SU-DHL-6 (cell line): ENCODE results near the gene TNS3.

Source experiments
- CTCF ChIP-seq: fragments of 200-600 bp; sonication (generic); IDR thresholded peaks from one replicate; pipeline ENCODE4 v1.5.1; 2017; ENCODE audit warnings: antibody characterized with exemption, mild to moderate bottlenecking, low read length, moderate library complexity; ENCODE audit not compliant: insufficient read depth, poor library complexity, severe bottlenecking
- EZH2phosphoT487 ChIP-seq: fragments of 200-600 bp; sonication (generic), shearing (Covaris generic); conservative IDR thresholded peaks from 2 replicates; pipeline ENCODE4 v1.6.1; 2018; ENCODE audit warnings: mild to moderate bottlenecking, antibody characterized with exemption, low read length, moderate library complexity, mixed read lengths

GRCh38 chr7:47493976-47494911, 87.7 kb downstream of the TNS3 start:
- TF ChIP-seq CTCF (no peak), EZH2phosphoT487 (no peak)
